ENCODE data around the gene NEK9.

NEK9 gene

GRCh38 chr14:75156901-75157300 is 30.1 kb upstream of the NEK9 start:
- no peak overlapping the region for H3K4me3 ChIP-seq (ENCODE audit: insufficient read depth, low read length, poor library complexity, severe bottlenecking)
- H3K36me3 ChIP-seq (ENCODE audit: low read length): no peaks in the 10 kb centered on the region
- H3F3A ChIP-seq (ENCODE audit: insufficient read depth): no peaks in the 10 kb centered on the region
- peaks cover 48% of the 10 kb centered on the region for H3K79me2 ChIP-seq (ENCODE audit: insufficient read depth, low read length)
- H3K27me3 ChIP-seq (ENCODE audit: low read length): no peaks in the 10 kb centered on the region
- no peak for TF ChIP-seq CTCF (IDR thresholded peaks at IDR 0.05; ENCODE audit: insufficient read depth, low read length, poor library complexity, severe bottlenecking)
- no peak for TF ChIP-seq EZH2phosphoT487 (conservative IDR thresholded peaks at IDR 0.05; ENCODE audit: low read length)
- H3K4me2 ChIP-seq (ENCODE audit: low read depth, low read length, poor library complexity, severe bottlenecking): no peak overlapping the region
- H2AFZ ChIP-seq (ENCODE audit: low read depth, low read length, severe bottlenecking): no peak overlapping the region
- no peaks in the 10 kb centered on the region for H4K20me1 ChIP-seq (ENCODE audit: low read depth, low read length)
- no peaks in the 10 kb centered on the region for H3K9me3 ChIP-seq (ENCODE audit: insufficient read depth, low read length)
- no peak overlapping the region for H3K27ac ChIP-seq (ENCODE audit: low read depth, low read length)
- H3K9ac ChIP-seq (ENCODE audit: low read length): no peak overlapping the region
- no peaks in the 10 kb centered on the region for H3K9me2 ChIP-seq (replicated peaks; ENCODE audit: insufficient read depth, low read length)

GRCh38 chr14:75156111-75156510 is 29.3 kb upstream of the NEK9 start:
- Histone ChIP-seq H3K36me3 (ENCODE audit: low read length) (no peaks in the 10 kb centered on the region), H3K79me2 (ENCODE audit: insufficient read depth, low read length) (peaks cover 42% of the 10 kb centered on the region), H4K20me1 (ENCODE audit: low read depth, low read length) (no peaks in the 10 kb centered on the region), H3K4me2 (ENCODE audit: low read depth, low read length, poor library complexity, severe bottlenecking) (no peak overlapping the region), H3K27me3 (ENCODE audit: low read length) (no peaks in the 10 kb centered on the region), H3K9me3 (ENCODE audit: insufficient read depth, low read length) (no peaks in the 10 kb centered on the region), H3K9me2 (replicated peaks; ENCODE audit: insufficient read depth, low read length) (no peaks in the 10 kb centered on the region), H3K27ac (ENCODE audit: low read depth, low read length) (no peak overlapping the region), H3K9ac (ENCODE audit: low read length) (no peak overlapping the region), H3K4me3 (ENCODE audit: insufficient read depth, low read length, poor library complexity, severe bottlenecking) (no peak overlapping the region), H3F3A (ENCODE audit: insufficient read depth) (no peaks in the 10 kb centered on the region), H2AFZ (ENCODE audit: low read depth, low read length, severe bottlenecking) (no peak overlapping the region)
- TF ChIP-seq EZH2phosphoT487 (conservative IDR thresholded peaks at IDR 0.05; ENCODE audit: low read length): no peak
- no peak for TF ChIP-seq CTCF (IDR thresholded peaks at IDR 0.05; ENCODE audit: insufficient read depth, low read length, poor library complexity, severe bottlenecking)

GRCh38 chr14:75155169-75155568 is 28.3 kb upstream of the NEK9 start:
- Histone ChIP-seq H3F3A (ENCODE audit: insufficient read depth) (no peaks in the 10 kb centered on the region), H3K9ac (ENCODE audit: low read length) (no peak overlapping the region), H3K9me3 (ENCODE audit: insufficient read depth, low read length) (no peaks in the 10 kb centered on the region), H3K79me2 (ENCODE audit: insufficient read depth, low read length) (peaks cover 41% of the 10 kb centered on the region), H4K20me1 (ENCODE audit: low read depth, low read length) (no peaks in the 10 kb centered on the region), H3K27me3 (ENCODE audit: low read length) (no peaks in the 10 kb centered on the region), H3K9me2 (replicated peaks; ENCODE audit: insufficient read depth, low read length) (no peaks in the 10 kb centered on the region), H3K4me2 (ENCODE audit: low read depth, low read length, poor library complexity, severe bottlenecking) (no peak overlapping the region), H3K27ac (ENCODE audit: low read depth, low read length) (no peak overlapping the region), H3K36me3 (ENCODE audit: low read length) (no peaks in the 10 kb centered on the region), H3K4me3 (ENCODE audit: insufficient read depth, low read length, poor library complexity, severe bottlenecking) (no peak overlapping the region), H2AFZ (ENCODE audit: low read depth, low read length, severe bottlenecking) (no peak overlapping the region)
- TF ChIP-seq CTCF (IDR thresholded peaks at IDR 0.05; ENCODE audit: insufficient read depth, low read length, poor library complexity, severe bottlenecking) (no peak), EZH2phosphoT487 (conservative IDR thresholded peaks at IDR 0.05; ENCODE audit: low read length) (no peak)

All from SU-DHL-6 (cell line).